Heart right ventricle (tissue), 16 donors: ENCODE results near the gene CHRNA4. TPM values are rescaled to one million over a fixed set of nuclear protein-coding genes. Genes with fewer than 3 reads are reported as not detected.
A peak's percentile ranks its signal among the peaks of the same experiment; 100 is the strongest.

Source experiments
- ATAC-seq, 8 donors: fragments of 200-7000 bp; cut with Tn5 transposase; one replicate each; pipeline ENCODE4 v1.9.1; 2020; ENCODE audit warnings: mild to moderate bottlenecking in 8 of 8, moderate library complexity in 8 of 8, moderate number of reproducible peaks in 1 of 8
- DNase-seq, 2 donors: peaks; one replicate each; pipeline ENCODE4 v3.0.0-alpha.2; 2020
- H3K27ac ChIP-seq, 10 donors: fragments of 200-600 bp; sonication (generic) in 2 of 10; one replicate each; pipeline versions ENCODE4 v1.5.0 to v1.8.0; 2020 to 2022; ENCODE audit warnings: mild to moderate bottlenecking in 3 of 10
- H3K27me3 ChIP-seq, 7 donors: fragments of 200-600 bp; one replicate each; pipeline ENCODE4 v1.8.0; 2021 to 2022; ENCODE audit warnings: mild to moderate bottlenecking in 2 of 7
- H3K36me3 ChIP-seq, 9 donors: fragments of 200-600 bp; sonication (generic) in 1 of 9; one replicate each; pipeline versions ENCODE4 v1.5.0 to v1.8.0; 2020 to 2022; ENCODE audit warnings: mild to moderate bottlenecking in 2 of 9
- H3K4me1 ChIP-seq, 9 donors: fragments of 200-600 bp; sonication (generic) in 1 of 9; one replicate each; pipeline versions ENCODE4 v1.5.0 to v1.8.0; 2020 to 2022; ENCODE audit warnings: mild to moderate bottlenecking in 4 of 9
- H3K4me3 ChIP-seq, 10 donors: fragments of 200-600 bp; sonication (generic) in 2 of 10; one replicate each; pipeline versions ENCODE4 v1.5.0 to v1.8.0; 2020 to 2022; ENCODE audit warnings: mild to moderate bottlenecking in 7 of 10, moderate library complexity in 2 of 10
- H3K9me3 ChIP-seq, 11 donors: fragments of 200-600 bp in 10 of 11; sonication (generic) in 2 of 11; one replicate each; pipeline versions ENCODE4 v1.5.0 to v1.8.0; 2013 to 2022; ENCODE audit warnings: mild to moderate bottlenecking in 2 of 11, control low read depth in 1 of 11, moderate library complexity in 1 of 11
- CTCF ChIP-seq, 9 donors: fragments of 200-600 bp; sonication (generic) in 2 of 9; IDR thresholded peaks; one replicate each; pipeline versions ENCODE4 v1.5.0 to v1.8.0; 2021 to 2022; ENCODE audit warnings: antibody characterized with exemption in 9 of 9, mild to moderate bottlenecking in 5 of 9, moderate library complexity in 1 of 9
- WGBS, 2 donors: extraction: QIAGEN DNeasy Blood & Tissue Kit; methylation state at CpG; one replicate each; pipeline ENCODE4 v1.1.7; 2013; ENCODE audit warnings: inconsistent platforms in 1 of 2; 5-methylcytosine and 5-hydroxymethylcytosine counted together
- intact Hi-C, 10 donors: fragments of 100-400 bp; cut with DNase I; formaldehyde crosslinking; loops; one replicate each; pipeline versions ENCODE4 v1.11.1 to v1.14.2; 2022
- polyA plus RNA-seq, 2 donors: library from polyadenylated mRNA; stranded (reverse); fragments of 200-250 nt; gene quantifications; one replicate each; pipeline ENCODE4 v1.2.3, GENCODE V29; 2013
- total RNA-seq, 10 donors: library from RNA; stranded (reverse); fragmentation: NEBNext Ultra II Directional in 3 of 10; extraction: Animal tissue kit (Norgen Biotek cat#: 25700) in 3 of 10; gene quantifications; one replicate each; pipeline versions ENCODE4 v1.2.1 to v1.2.4, GENCODE V29; 2021 to 2023
- donor health status: Arrhythmogenic right ventricular cardiomyopathy.
- donor health status: ischemic (EF 13 %, LVEDD 7.1; RV severe dilation, severe dysfunction).
- donor health status: healthy with polysubstance abuse.
- donor health status: DM: no; HTN: yes; CAD: no.
- donor health status: DM: no; HTN: no; CAD: no.
- donor health status: ischemic (EF 25% LVEDD 6.9; RV normal size, moderate dysfunction).
- donor health status: ischemic (EF 25% LVEDD 5.7; RV mildly dilated, moderate dysfunction).
- donor health status: healthy.
- donor health status: DM: yes; HTN: yes; CAD: no.
- donor health status: Ischemic cardiomyopathy.
- donor health status: ischemic (EF 35%, LVEDD 5.7; RV mildly dilated, moderate dysfunction).
- donor health status: nonischemic (EF 11% LVEDD 7.7; RV severe dilation, severe dysfunction).
- donor health status: DM: yes; HTN: yes; CAD: no.
- donor health status: PGD.
- donor health status: ischemic (EF 29% LVEDD 5.4; RV normal size, mild dysfunction).
- donor health status: nonischemic (EF 23%, LVEDD 6.1; RV moderate dilation, normal function).

The CHRNA4 gene
- total and polyA plus RNA-seq, 12 donors, result 0.06 to 1.5 (median 0.90) TPM; not detected in 4

- H3K27me3 ChIP-seq, result peaks cover 7 to 48% (median 32%) of the 10 kb centered on the region in 7 donors
- ATAC-seq, result no peak
These were observed 49.8 kb downstream of the CHRNA4 start for GRCh38 chr20:63311186-63311832.

DNA sequence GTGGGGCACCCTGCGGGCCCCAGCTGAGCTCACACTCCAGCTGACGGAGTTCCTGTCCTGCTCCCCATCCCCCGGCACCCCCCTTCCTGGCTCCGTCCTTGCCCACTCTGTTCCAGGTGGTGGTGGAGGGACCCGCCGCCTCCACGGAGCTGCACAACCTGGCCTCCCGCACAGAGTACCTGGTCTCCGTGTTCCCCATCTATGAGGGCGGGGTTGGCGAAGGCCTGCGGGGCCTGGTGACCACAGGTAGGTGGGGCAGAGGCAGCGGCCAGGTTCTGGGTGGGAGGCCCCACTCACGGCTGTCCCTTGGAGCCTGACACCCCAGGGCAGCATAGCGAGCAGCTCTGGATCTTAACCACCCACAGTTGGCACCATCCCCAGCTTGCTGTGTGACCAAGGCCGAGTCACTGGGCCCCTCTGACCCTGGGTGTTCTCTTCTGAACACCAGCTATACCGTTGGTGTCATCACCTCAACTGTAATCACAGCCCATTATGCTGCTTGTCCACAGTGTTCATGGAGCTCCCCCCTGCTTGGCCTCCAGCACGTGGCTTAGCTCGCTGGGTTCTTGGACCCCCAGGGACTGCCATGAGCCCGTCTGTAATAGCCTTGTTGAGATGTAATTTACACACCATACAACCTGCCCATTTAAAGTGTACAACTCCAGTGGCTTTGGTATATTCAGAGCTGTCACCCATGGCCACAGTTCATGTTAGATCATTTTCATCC lies 50.7 kb downstream of the CHRNA4 start:
- Histone ChIP-seq H3K4me1 (peaks cover 0 to 18% (median 4%) of the 10 kb centered on the region in 9 donors), H3K36me3 (no peaks in the 10 kb centered on the region), H3K4me3 (no peak overlapping the region), H3K27ac (no peak overlapping the region), H3K9me3 (no peaks in the 10 kb centered on the region), H3K27me3 (peaks cover 7 to 55% (median 38%) of the 10 kb centered on the region in 7 donors)
- no peak for DNase-seq
- WGBS, 2 donors, result 75 to 78% methylated on average over 19 to 20 of the region's 20 CpGs
- ATAC-seq, result no peak
- intact Hi-C loops, result loop anchor here in 4 of 10 donors (1.0 to 2.0 kb wide), 3 partner anchors 68 to 71 kb away; no protein-coding TSS in a partner anchor
- no peak for TF ChIP-seq CTCF (IDR thresholded peaks at IDR 0.05)

More at GRCh38 chr20:63311186-63311832, 49.8 kb downstream of the CHRNA4 start:
- intact Hi-C loops, result loop anchor here in 3 of 10 donors (2.0 kb wide), 2 partner anchors 67 to 69 kb away; no protein-coding TSS in a partner anchor
- Histone ChIP-seq H3K4me3 (no peak overlapping the region), H3K27ac (no peak overlapping the region), H3K9me3 (no peaks in the 10 kb centered on the region), H3K36me3 (no peaks in the 10 kb centered on the region), H3K4me1 (peaks cover 0 to 18% (median 4%) of the 10 kb centered on the region in 9 donors)
- no peak for TF ChIP-seq CTCF (IDR thresholded peaks at IDR 0.05)
- WGBS, 2 donors, result 92 to 94% methylated on average over 27 to 29 of the region's 29 CpGs
- DNase-seq, result no peak

- 31 to 34% methylated on average over 35 of the region's 35 CpGs for WGBS, 2 donors
- intact Hi-C loops, result loop anchor here (1.0 to 2.0 kb wide), 4 partner anchors 69 to 73 kb away; no protein-coding TSS in a partner anchor
- Histone ChIP-seq H3K4me1 (peaks cover 0 to 18% (median 4%) of the 10 kb centered on the region in 9 donors), H3K36me3 (no peaks in the 10 kb centered on the region), H3K27me3 (peaks cover 7 to 59% (median 42%) of the 10 kb centered on the region in 7 donors), H3K4me3 (no peak overlapping the region), H3K27ac (no peak overlapping the region), H3K9me3 (no peaks in the 10 kb centered on the region)
- DNase-seq (peak; percentile 30 to 46), ATAC-seq (peak; percentile 22 to 62 (median 54))
- TF ChIP-seq CTCF (IDR thresholded peaks at IDR 0.05), result peak; percentile 75 to 95 (median 88)
These were observed 51.7 kb downstream of the CHRNA4 start for GRCh38 chr20:63309261-63310071.
